K562 (cell line): ENCODE data around the gene P4HB. TPM values are rescaled to one million over a fixed set of nuclear protein-coding genes. Genes with fewer than 3 reads are reported as not detected.

ENCODE experiments used
- ARNT ChIP-seq, 2 experiments: fragments of 450-650 bp; IDR thresholded peaks; 2 replicates each; pipeline ENCODE4 v1.6.1; 2016; ENCODE audit warnings: mild to moderate bottlenecking in 1 of 2
- CAMTA2 ChIP-seq: fragments of 250-450 bp; sonication (Bioruptor Pico); conservative IDR thresholded peaks from 2 replicates; pipeline ENCODE4 v1.5.1; 2022
- DMBX1 ChIP-seq: fragments of 250-450 bp; sonication (Bioruptor Pico); IDR thresholded peaks from 2 replicates; pipeline ENCODE4 v1.8.0; 2022; ENCODE audit warnings: inconsistent platforms, mild to moderate bottlenecking, moderate library complexity, borderline replicate concordance
- FOSL1 ChIP-seq: fragments of 200-800 bp; sonication (Bioruptor generic); conservative IDR thresholded peaks from 2 replicates; pipeline ENCODE4 v1.6.1; 2016; ENCODE audit warnings: missing genetic modification characterization, missing compliant biosample characterization
- MEF2A ChIP-seq: IDR thresholded peaks from 2 replicates; pipeline ENCODE4 v1.6.1; 2011; ENCODE audit warnings: low read depth, mild to moderate bottlenecking, low read length, moderate library complexity; ENCODE audit not compliant: control insufficient read depth
- NUFIP1 ChIP-seq: fragments of 450-650 bp; IDR thresholded peaks from 2 replicates; pipeline ENCODE4 v1.6.1; 2018; ENCODE audit not compliant: partially characterized antibody
- RBM14 ChIP-seq: fragments of 200-400 bp; formaldehyde crosslinking; IDR thresholded peaks from 2 replicates; pipeline ENCODE4 v1.6.1; 2018; ENCODE audit warnings: low read depth, mild to moderate bottlenecking, low read length, moderate library complexity, borderline replicate concordance; ENCODE audit not compliant: insufficient read depth
- RREB1 ChIP-seq: fragments of 250-450 bp; sonication (Bioruptor Pico); IDR thresholded peaks from 2 replicates; pipeline ENCODE4 v1.4.0; 2020
- SMC3 ChIP-seq: conservative IDR thresholded peaks from 2 replicates; pipeline ENCODE4 v1.6.1; 2011; ENCODE audit warnings: low read depth, low read length, improper control_type of control experiment; ENCODE audit not compliant: insufficient read depth
- SOX6 ChIP-seq: fragments of 450-650 bp; IDR thresholded peaks from 2 replicates; pipeline ENCODE4 v1.6.1; 2014; ENCODE audit warnings: mild to moderate bottlenecking
- U2AF2 ChIP-seq: fragments of 200-400 bp; formaldehyde crosslinking; optimal IDR thresholded peaks from 2 replicates; pipeline ENCODE3; 2017; ENCODE audit warnings: low read depth, mild to moderate bottlenecking, low read length
- ZNF431 ChIP-seq: sonication (generic); formaldehyde crosslinking; IDR thresholded peaks from 2 replicates; pipeline ENCODE4 v1.8.0; 2022; ENCODE audit warnings: mild to moderate bottlenecking, missing genetic modification reagents
- polyA plus RNA-seq, 8 experiments: library from polyadenylated mRNA; depleted of rRNA in 4 of 8; stranded (reverse) in 5 of 8; unstranded in 3 of 8; fragments of >200 nt; fragmentation: Nextera tagmentation in 2 of 8; fragmentation: Illumina TruSeq in 1 of 8; extraction: Ambion mirVana in 2 of 8; extraction: Trizol in 1 of 8; gene quantifications; 2 replicates each; pipeline versions ENCODE4 v1.2.1 to v1.2.3, GENCODE V29; 2011 to 2014; ENCODE audit warnings: inconsistent platforms in 1 of 8, missing spikeins in 1 of 8
- total RNA-seq, 7 experiments: library from RNA; depleted of rRNA in 6 of 7; stranded (reverse); fragments of >200 nt in 6 of 7; fragmentation: Illumina TruSeq in 2 of 7; extraction: Trizol in 2 of 7; gene quantifications; 2 replicates each; pipeline versions ENCODE4 v1.2.1 to v1.2.3, GENCODE V29; 2011 to 2021; ENCODE audit warnings: low replicate concordance in 1 of 7
- TF ChIP-seq, protein P1 (sequence below), 2 experiments: fragments of 450-650 bp; IDR thresholded peaks; 2 replicates each; pipeline ENCODE4 v1.6.1; 2016; ENCODE audit warnings: mild to moderate bottlenecking in 2 of 2, borderline replicate concordance in 1 of 2, low read depth in 1 of 2, moderate library complexity in 1 of 2

Gene P4HB
- total and polyA plus RNA-seq, 9 of the 15 experiments (the other 6 are each of a cell fraction or from before 2014, with no cell fraction given) = 4.4 to 645 (median 325) TPM

DNA sequence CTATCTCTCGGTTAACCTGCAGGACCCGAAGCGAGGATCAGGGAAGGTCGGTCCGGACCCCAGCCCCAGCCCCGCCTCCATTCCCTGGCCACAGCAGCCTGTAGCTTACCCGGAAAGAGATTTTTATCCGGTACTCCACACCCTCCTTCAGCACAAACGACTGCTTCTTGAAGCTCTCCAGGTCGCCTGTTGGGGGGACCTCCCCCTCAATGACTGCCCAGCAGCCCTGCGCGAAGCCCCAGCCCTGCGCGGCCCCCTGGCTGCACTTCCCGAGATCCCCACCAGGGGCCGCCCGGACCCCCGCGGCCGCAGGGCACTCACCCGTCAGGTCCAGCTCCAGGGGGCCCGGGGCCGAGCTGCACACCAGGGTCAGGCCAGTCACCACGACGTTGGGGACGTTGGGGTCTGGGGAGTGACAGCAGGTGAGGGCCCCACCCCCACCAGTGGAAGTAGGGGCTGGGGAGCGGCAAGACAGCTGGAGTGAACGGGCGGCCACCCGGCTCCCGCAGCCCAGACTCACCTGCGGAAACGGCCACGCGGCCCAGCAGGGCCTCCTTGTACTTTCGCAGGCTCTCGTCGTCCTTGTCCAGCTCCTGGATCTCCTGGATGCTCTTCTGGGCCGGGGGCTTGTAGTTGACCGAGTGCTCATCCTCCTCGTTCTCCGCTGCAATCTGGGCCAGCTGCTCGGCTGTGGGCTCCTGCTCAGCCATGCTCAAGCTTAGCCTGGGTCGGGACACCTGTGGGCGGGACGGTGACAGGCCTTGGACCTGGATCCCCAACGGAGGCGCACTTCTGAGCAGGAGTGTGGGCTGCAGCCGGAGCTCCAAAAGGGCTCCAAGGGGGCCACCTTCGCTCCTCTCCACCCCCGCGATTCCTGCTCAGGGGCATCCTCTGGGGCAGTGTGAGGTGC lies 9.1 kb upstream of the P4HB start (continued):
- TF ChIP-seq, protein P1, sequence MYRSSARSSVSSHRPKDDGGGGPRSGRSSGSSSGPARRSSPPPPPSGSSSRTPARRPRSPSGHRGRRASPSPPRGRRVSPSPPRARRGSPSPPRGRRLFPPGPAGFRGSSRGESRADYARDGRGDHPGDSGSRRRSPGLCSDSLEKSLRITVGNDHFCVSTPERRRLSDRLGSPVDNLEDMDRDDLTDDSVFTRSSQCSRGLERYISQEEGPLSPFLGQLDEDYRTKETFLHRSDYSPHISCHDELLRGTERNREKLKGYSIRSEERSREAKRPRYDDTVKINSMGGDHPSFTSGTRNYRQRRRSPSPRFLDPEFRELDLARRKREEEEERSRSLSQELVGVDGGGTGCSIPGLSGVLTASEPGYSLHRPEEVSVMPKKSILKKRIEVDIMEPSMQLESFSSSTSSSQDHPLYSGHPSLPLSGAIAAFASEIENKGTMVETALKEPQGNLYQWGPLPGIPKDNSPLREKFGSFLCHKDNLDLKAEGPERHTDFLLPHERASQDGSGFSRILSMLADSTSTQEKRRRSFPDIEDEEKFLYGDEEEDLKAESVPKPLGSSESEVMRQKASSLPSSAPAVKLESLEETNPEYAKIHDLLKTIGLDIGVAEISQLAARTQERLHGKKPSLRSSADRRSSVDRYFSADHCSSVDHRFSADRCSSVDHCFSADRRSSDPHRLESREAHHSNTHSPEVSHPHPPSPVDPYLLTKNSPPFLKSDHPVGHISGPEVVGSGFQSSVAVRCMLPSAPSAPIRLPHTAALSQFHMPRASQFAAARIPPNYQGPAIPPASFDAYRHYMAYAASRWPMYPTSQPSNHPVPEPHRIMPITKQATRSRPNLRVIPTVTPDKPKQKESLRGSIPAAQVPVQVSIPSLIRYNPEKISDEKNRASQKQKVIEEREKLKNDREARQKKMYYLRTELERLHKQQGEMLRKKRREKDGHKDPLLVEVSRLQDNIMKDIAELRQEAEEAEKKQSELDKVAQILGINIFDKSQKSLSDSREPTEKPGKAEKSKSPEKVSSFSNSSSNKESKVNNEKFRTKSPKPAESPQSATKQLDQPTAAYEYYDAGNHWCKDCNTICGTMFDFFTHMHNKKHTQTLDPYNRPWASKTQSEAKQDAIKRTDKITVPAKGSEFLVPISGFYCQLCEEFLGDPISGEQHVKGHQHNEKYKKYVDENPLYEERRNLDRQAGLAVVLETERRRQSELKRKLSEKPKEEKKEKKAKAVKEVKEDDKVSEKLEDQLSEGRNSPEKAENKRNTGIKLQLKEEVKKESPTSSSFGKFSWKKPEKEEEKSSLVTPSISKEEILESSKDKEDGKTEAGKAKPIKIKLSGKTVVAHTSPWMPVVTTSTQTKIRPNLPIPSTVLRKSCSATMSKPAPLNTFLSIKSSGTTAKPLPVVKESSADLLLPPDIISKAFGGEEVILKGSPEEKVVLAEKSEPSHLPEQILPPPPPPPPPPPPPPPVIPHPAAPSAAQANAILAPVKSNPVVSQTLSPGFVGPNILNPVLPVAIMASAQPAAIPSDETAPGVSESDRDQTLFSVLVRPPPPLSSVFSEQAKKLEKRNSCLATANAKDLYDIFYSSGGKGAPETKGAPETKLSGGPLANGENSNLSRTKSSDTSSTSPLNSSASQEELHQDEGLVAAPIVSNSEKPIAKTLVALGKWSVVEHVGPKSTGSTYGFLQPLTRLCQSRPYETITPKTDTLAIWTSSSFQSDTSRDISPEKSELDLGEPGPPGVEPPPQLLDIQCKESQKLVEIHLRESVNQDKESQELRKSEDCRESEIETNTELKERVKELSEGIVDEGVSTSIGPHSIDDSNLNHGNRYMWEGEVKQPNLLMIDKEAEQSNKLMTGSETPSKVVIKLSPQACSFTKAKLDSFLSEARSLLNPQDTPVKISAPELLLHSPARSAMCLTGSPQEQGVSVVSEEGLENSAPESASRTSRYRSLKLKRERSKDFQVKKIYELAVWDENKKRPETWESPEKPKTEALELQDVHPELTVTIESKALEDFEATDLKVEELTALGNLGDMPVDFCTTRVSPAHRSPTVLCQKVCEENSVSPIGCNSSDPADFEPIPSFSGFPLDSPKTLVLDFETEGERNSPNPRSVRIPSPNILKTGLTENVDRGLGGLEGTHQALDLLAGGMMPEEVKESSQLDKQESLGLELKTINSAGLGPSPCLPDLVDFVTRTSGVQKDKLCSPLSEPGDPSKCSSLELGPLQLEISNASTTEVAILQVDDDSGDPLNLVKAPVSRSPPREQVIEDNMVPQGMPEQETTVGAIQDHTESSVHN (IDR thresholded peaks at IDR 0.05; ENCODE audit: borderline replicate concordance in 1 of 2, low read depth in 1 of 2) = no peak
- no peak for TF ChIP-seq NUFIP1
- TF ChIP-seq SMC3 = peak; percentile 63
- no peak for TF ChIP-seq MEF2A
- TF ChIP-seq U2AF2 = no peak
- no peak for TF ChIP-seq ARNT (IDR thresholded peaks at IDR 0.05)
- TF ChIP-seq ZNF431 (CRISPR knock-in tag) = no peak
- no peak for TF ChIP-seq RREB1 (CRISPR knock-in tag)
- no peak for TF ChIP-seq SOX6
- TF ChIP-seq CAMTA2 (CRISPR knock-in tag) = no peak
- peak; percentile 60; the same call in 1 of the 2 replicates for TF ChIP-seq RBM14
- TF ChIP-seq FOSL1 (tag) = no peak
- TF ChIP-seq DMBX1 (CRISPR knock-in tag) = no peak
